GM21528 (cell line): ENCODE results near the gene PRRX2.

Experiments used
- ATAC-seq: cut with Tn5 transposase; IDR thresholded peaks from one replicate; pipeline ENCODE4 v1.9.1; 2021; ENCODE audit warnings: mild to moderate bottlenecking, moderate library complexity; ENCODE audit not compliant: unreplicated experiment, low FRiP score

The PRRX2 gene

GRCh38 chr9:129673602-129674001, 8.2 kb downstream of the PRRX2 start:
- no peak for ATAC-seq

GRCh38 chr9:129674229-129674628, 8.8 kb downstream of the PRRX2 start:
- no peak for ATAC-seq

GRCh38 chr9:129675620-129676019, 10.2 kb downstream of the PRRX2 start:
- ATAC-seq = no peak

- no peak for ATAC-seq
These were observed 10.8 kb downstream of the PRRX2 start for GRCh38 chr9:129676287-129676686.

GRCh38 chr9:129676975-129677374, 11.5 kb downstream of the PRRX2 start:
- ATAC-seq = no peak

GRCh38 chr9:129677456-129677855, 12.0 kb downstream of the PRRX2 start:
- ATAC-seq = no peak

- no peak for ATAC-seq
These were observed 13.4 kb downstream of the PRRX2 start for GRCh38 chr9:129678844-129679243.

GRCh38 chr9:129679537-129679936, 14.1 kb downstream of the PRRX2 start:
- ATAC-seq = no peak

GRCh38 chr9:129681924-129682323, 16.5 kb downstream of the PRRX2 start:
- ATAC-seq = no peak

- no peak for ATAC-seq
These were observed 16.9 kb downstream of the PRRX2 start for GRCh38 chr9:129682381-129682780.

- ATAC-seq = no peak
These were observed 19.9 kb downstream of the PRRX2 start for GRCh38 chr9:129685220-129685932.

- no peak for ATAC-seq
These were observed 20.4 kb downstream of the PRRX2 start for GRCh38 chr9:129685933-129686259.

- no peak for ATAC-seq
These were observed 21.3 kb downstream of the PRRX2 start for GRCh38 chr9:129686736-129687135.

GRCh38 chr9:129687391-129687790, 21.9 kb downstream of the PRRX2 start:
- no peak for ATAC-seq

- no peak for ATAC-seq
These were observed 23.0 kb downstream of the PRRX2 start for GRCh38 chr9:129688285-129689043.

- no peak for ATAC-seq
These were observed 27.1 kb downstream of the PRRX2 start for GRCh38 chr9:129692534-129692933.

- ATAC-seq = no peak
These were observed 28.3 kb downstream of the PRRX2 start for GRCh38 chr9:129693741-129694140.

GRCh38 chr9:129694243-129694646, 28.8 kb downstream of the PRRX2 start:
- no peak for ATAC-seq

- ATAC-seq = no peak
These were observed 30.4 kb downstream of the PRRX2 start for GRCh38 chr9:129695870-129696269.

- no peak for ATAC-seq
These were observed 31.7 kb downstream of the PRRX2 start for GRCh38 chr9:129696944-129697655.

GRCh38 chr9:129697656-129698253, 32.3 kb downstream of the PRRX2 start:
- ATAC-seq = no peak
